OCI-LY7 (cell line): ENCODE measurements around the gene SFXN5. TPM values are rescaled to one million over a fixed set of nuclear protein-coding genes. Genes with fewer than 3 reads are reported as not detected.

Experiments
- BruUV-seq: library from RNA; stranded (reverse); fragments of 400-500 nt; replicated peaks from 2 replicates; lab custom pipeline; 2021; lab: Mats Ljungman, UMichigan
- CTCF ChIA-PET: fragments of 300-600 bp; sonication (Branson Sonifier 250); formaldehyde crosslinking; loops from one replicate; lab custom pipeline; 2022; ENCODE audit warnings: antibody characterized with exemption; ENCODE audit not compliant: unreplicated experiment; lab: Charles Lee
- POLR2A ChIA-PET: fragments of 300-600 bp; sonication (Branson Sonifier 250); formaldehyde crosslinking; loops from one replicate; lab custom pipeline; 2022; ENCODE audit warnings: antibody characterized with exemption; lab: Charles Lee
- DNase-seq: peaks from one replicate; pipeline ENCODE4 v3.0.0-alpha.2; 2015; ENCODE audit warnings: low spot score
- H2AFZ ChIP-seq: fragments of 200-600 bp; sonication (generic), shearing (Covaris generic); 2 replicates; pipeline ENCODE4 v1.6.1; 2014; ENCODE audit warnings: mild to moderate bottlenecking, antibody characterized with exemption, low read length, moderate library complexity
- H3K27ac ChIP-seq: fragments of 200-600 bp; sonication (generic); 2 replicates; pipeline ENCODE4 v1.5.1; 2014; ENCODE audit warnings: mixed run types, low read depth, mild to moderate bottlenecking, moderate library complexity, low read length, inconsistent platforms; ENCODE audit not compliant: poor library complexity, severe bottlenecking
- H3K36me3 ChIP-seq: fragments of 200-600 bp; sonication (generic); 2 replicates; pipeline ENCODE4 v1.6.1; 2014; ENCODE audit warnings: mild to moderate bottlenecking, antibody characterized with exemption, low read length, moderate library complexity, mixed read lengths; ENCODE audit not compliant: insufficient read depth
- H3K4me1 ChIP-seq: fragments of 200-600 bp; sonication (generic); 2 replicates; pipeline ENCODE4 v1.5.1; 2014; ENCODE audit warnings: mild to moderate bottlenecking, low read length; ENCODE audit not compliant: insufficient read depth, poor library complexity, severe bottlenecking
- H3K4me2 ChIP-seq: fragments of 200-600 bp; sonication (generic); 2 replicates; pipeline ENCODE4 v1.6.1; 2014; ENCODE audit warnings: mild to moderate bottlenecking, low read length
- H3K4me3 ChIP-seq: fragments of 200-600 bp; sonication (generic); 2 replicates; pipeline ENCODE4 v1.5.1; 2014; ENCODE audit warnings: mild to moderate bottlenecking, low read depth, low read length; ENCODE audit not compliant: poor library complexity, severe bottlenecking
- H3K79me2 ChIP-seq: fragments of 200-600 bp; sonication (generic); 2 replicates; pipeline ENCODE4 v1.6.1; 2016; ENCODE audit warnings: low read depth, mild to moderate bottlenecking, low read length, moderate library complexity, mixed read lengths; ENCODE audit not compliant: insufficient read depth
- H3K9me2 ChIP-seq: fragments of 200-600 bp; sonication (generic); 2 replicates; pipeline ENCODE4 v1.6.1; 2016; ENCODE audit warnings: mild to moderate bottlenecking, low read length, mixed read lengths; ENCODE audit not compliant: insufficient read depth
- H3K9me3 ChIP-seq: fragments of 200-600 bp; sonication (generic); 2 replicates; pipeline ENCODE4 v1.6.1; 2014; ENCODE audit warnings: mild to moderate bottlenecking, mixed run types, low read length, mixed read lengths
- H4K20me1 ChIP-seq: fragments of 200-600 bp; sonication (generic); 2 replicates; pipeline ENCODE4 v1.6.1; 2014; ENCODE audit warnings: mild to moderate bottlenecking, antibody characterized with exemption, low read length, moderate library complexity, mixed read lengths; ENCODE audit not compliant: insufficient read depth
- EZH2phosphoT487 ChIP-seq: fragments of 200-600 bp; sonication (generic); IDR thresholded peaks from 2 replicates; pipeline ENCODE4 v1.6.1; 2018; ENCODE audit warnings: low read depth, borderline replicate concordance, mild to moderate bottlenecking, mixed run types, antibody characterized with exemption, low read length, moderate library complexity, mixed read lengths
- intact Hi-C: fragments of 100-400 bp; cut with micrococcal nuclease; formaldehyde crosslinking; loops from one replicate; pipeline ENCODE4 v1.10.0; 2022; ENCODE audit not compliant: unreplicated experiment
- total RNA-seq, 2 experiments: library from RNA; depleted of rRNA in 1 of 2; stranded (reverse); fragments of >200 nt in 1 of 2; shearing (Covaris generic) in 1 of 2; gene quantifications; 2 replicates each; pipeline ENCODE4 v1.2.3, GENCODE V29; 2014 to 2022
- TF ChIP-seq, protein P1 (sequence below): fragments of 200-600 bp; sonication (generic); conservative IDR thresholded peaks from 2 replicates; pipeline ENCODE4 v1.5.1; 2014; ENCODE audit warnings: mild to moderate bottlenecking, antibody characterized with exemption, low read length, moderate library complexity, mixed read lengths

SFXN5 gene
- total RNA-seq, 2 experiments from 2014 or later, result 4.5 to 10.5 TPM

GRCh38 chr2:73020306-73020656 is 51.2 kb downstream of the SFXN5 start:
- DNase-seq, result no peak
- TF ChIP-seq, protein P1, sequence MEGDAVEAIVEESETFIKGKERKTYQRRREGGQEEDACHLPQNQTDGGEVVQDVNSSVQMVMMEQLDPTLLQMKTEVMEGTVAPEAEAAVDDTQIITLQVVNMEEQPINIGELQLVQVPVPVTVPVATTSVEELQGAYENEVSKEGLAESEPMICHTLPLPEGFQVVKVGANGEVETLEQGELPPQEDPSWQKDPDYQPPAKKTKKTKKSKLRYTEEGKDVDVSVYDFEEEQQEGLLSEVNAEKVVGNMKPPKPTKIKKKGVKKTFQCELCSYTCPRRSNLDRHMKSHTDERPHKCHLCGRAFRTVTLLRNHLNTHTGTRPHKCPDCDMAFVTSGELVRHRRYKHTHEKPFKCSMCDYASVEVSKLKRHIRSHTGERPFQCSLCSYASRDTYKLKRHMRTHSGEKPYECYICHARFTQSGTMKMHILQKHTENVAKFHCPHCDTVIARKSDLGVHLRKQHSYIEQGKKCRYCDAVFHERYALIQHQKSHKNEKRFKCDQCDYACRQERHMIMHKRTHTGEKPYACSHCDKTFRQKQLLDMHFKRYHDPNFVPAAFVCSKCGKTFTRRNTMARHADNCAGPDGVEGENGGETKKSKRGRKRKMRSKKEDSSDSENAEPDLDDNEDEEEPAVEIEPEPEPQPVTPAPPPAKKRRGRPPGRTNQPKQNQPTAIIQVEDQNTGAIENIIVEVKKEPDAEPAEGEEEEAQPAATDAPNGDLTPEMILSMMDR, result no peak
- TF ChIP-seq EZH2phosphoT487, result no peak
- Histone ChIP-seq H2AFZ (no peak overlapping the region), H4K20me1 (no peaks in the 10 kb centered on the region), H3K9me3 (no peaks in the 10 kb centered on the region), H3K27ac (no peak overlapping the region), H3K4me3 (no peak overlapping the region), H3K79me2 (no peaks in the 10 kb centered on the region), H3K9me2 (no peaks in the 10 kb centered on the region), H3K36me3 (no peaks in the 10 kb centered on the region), H3K4me1 (no peaks in the 10 kb centered on the region), H3K4me2 (no peak overlapping the region)
- intact Hi-C loops, result no loop called here
- POLR2A ChIA-PET, result interaction anchor here (0.7 kb wide), 1 partner anchor 577 kb away, joined by 4 read pairs; no protein-coding TSS in a partner anchor
- CTCF ChIA-PET, result no interaction called here
- no TSS peak for BruUV-seq

DNA sequence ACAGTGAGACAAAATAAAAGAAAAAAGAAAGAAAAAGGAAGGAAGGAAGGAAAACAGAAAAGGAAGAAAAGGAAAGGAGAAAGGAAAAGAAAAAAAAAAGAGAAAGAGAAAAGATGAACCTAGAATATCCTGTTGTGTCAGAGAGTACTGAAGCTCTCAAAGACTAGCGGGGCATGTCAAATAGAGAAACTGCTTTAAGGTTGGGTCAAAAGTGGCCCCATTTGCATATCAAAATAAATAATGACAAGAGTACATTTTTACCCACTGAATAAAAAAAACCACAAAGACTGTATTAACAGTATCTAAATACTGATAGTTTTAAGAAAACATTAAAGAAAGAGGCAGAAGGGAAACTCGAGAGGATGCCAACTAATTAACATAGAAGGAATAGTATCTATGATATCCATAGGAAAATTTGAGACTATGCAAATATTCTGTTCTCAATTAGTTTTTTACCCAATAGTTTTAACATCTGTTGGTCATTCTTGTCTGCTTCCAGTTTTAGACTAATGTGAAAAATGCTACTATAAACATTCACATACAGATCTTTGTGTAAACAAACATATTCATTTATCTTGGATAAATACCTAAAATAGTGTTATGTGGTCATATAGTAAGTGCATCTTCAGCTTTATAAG is 53.2 kb downstream of the SFXN5 start:
- CTCF ChIA-PET, result no interaction called here
- Histone ChIP-seq H2AFZ (no peak overlapping the region), H3K9me2 (no peaks in the 10 kb centered on the region), H3K4me3 (no peak overlapping the region), H3K27ac (no peak overlapping the region), H3K4me1 (no peaks in the 10 kb centered on the region), H3K9me3 (no peaks in the 10 kb centered on the region), H3K36me3 (no peaks in the 10 kb centered on the region), H3K4me2 (no peak overlapping the region), H3K79me2 (no peaks in the 10 kb centered on the region), H4K20me1 (no peaks in the 10 kb centered on the region)
- intact Hi-C loops, result no loop called here
- BruUV-seq, result no TSS peak
- POLR2A ChIA-PET, result interaction anchor here (0.7 kb wide), 1 partner anchor 55 kb away, joined by 3 read pairs; no protein-coding TSS in a partner anchor
- DNase-seq, result no peak
- no peak for TF ChIP-seq EZH2phosphoT487
- TF ChIP-seq, protein P1, result no peak

GRCh38 chr2:73013936-73014335 is 57.6 kb downstream of the SFXN5 start:
- Histone ChIP-seq H3K36me3 (no peaks in the 10 kb centered on the region), H3K4me2 (no peak overlapping the region), H3K4me3 (no peak overlapping the region), H3K9me3 (no peaks in the 10 kb centered on the region), H3K27ac (no peak overlapping the region), H3K79me2 (no peaks in the 10 kb centered on the region), H4K20me1 (no peaks in the 10 kb centered on the region), H3K4me1 (no peaks in the 10 kb centered on the region), H2AFZ (no peak overlapping the region), H3K9me2 (no peaks in the 10 kb centered on the region)
- no peak for DNase-seq
- POLR2A ChIA-PET, result no interaction called here
- CTCF ChIA-PET, result no interaction called here
- BruUV-seq, result no TSS peak
- intact Hi-C loops, result no loop called here
- TF ChIP-seq, protein P1, result no peak
- TF ChIP-seq EZH2phosphoT487, result no peak
